ENCODE results near the gene ACOT6. TPM values are rescaled to one million over a fixed set of nuclear protein-coding genes. Genes with fewer than 3 reads are reported as not detected.
"Not testable (repeated sequence)": the region's sequence is repeated elsewhere in the genome, so short reads cannot be mapped to it uniquely, and the experiment has no call there.

ACOT6 gene
- polyA plus RNA-seq, 1 of the 3 experiments (the other 2 are of a cell fraction): not detected

GRCh38 chr14:73655851-73656250, 43.5 kb downstream of the ACOT6 start:
- 82% methylated on average over 1 of the region's 1 CpG for WGBS (ENCODE audit: low lambda C conversion rate)

GRCh38 chr14:73659202-73659601, 46.9 kb downstream of the ACOT6 start:
- H3K4me2 ChIP-seq; H3K9me3 ChIP-seq; H3K4me3 ChIP-seq (ENCODE audit: low read depth in 2 of 2, low read length in 1 of 2); H3K9ac ChIP-seq; H2AFZ ChIP-seq (ENCODE audit: low read depth); POLR2A ChIA-PET; DNase-seq; H3K79me2 ChIP-seq (ENCODE audit: insufficient read depth); H3K9me2 ChIP-seq; H3K27me3 ChIP-seq (ENCODE audit: insufficient read depth); H4K20me1 ChIP-seq (ENCODE audit: insufficient read depth); H3K4me1 ChIP-seq (ENCODE audit: control insufficient read depth in 1 of 2, insufficient read depth in 2 of 2, low read depth in 1 of 2, low read length in 1 of 2); H3K27ac ChIP-seq (ENCODE audit: low read depth in 2 of 2, low read length in 1 of 2): not testable (repeated sequence)
- 96% methylated on average over 11 of the region's 11 CpGs for WGBS (ENCODE audit: low lambda C conversion rate)
- H3F3A ChIP-seq (replicated peaks; ENCODE audit: insufficient read depth): peaks cover 24% of the 10 kb centered on the region
- CTCF ChIA-PET: interaction anchor here (0.7 kb wide), 1 partner anchor 12 kb away, joined by 3 read pairs; no protein-coding TSS in a partner anchor
- H3K36me3 ChIP-seq (replicated peaks in 1 of 2; ENCODE audit: control insufficient read depth in 1 of 2, insufficient read depth in 2 of 2, low read length in 1 of 2): peaks cover 3 to 29% of the 10 kb centered on the region in 2 experiments

More at GRCh38 chr14:73655851-73656250, 43.5 kb downstream of the ACOT6 start:
- TF ChIP-seq CTCF (IDR thresholded peaks at IDR 0.05): no peak
- Histone ChIP-seq H3K9me3 (no peaks in the 10 kb centered on the region), H3K27ac (ENCODE audit: low read depth in 2 of 2, low read length in 1 of 2) (no peak overlapping the region), H2AFZ (ENCODE audit: low read depth) (no peak overlapping the region), H3K4me2 (no peak overlapping the region), H3K4me1 (ENCODE audit: control insufficient read depth in 1 of 2, insufficient read depth in 2 of 2, low read depth in 1 of 2, low read length in 1 of 2) (no peaks in the 10 kb centered on the region), H3K27me3 (ENCODE audit: insufficient read depth) (no peaks in the 10 kb centered on the region), H3K9ac (no peak overlapping the region), H3K4me3 (ENCODE audit: low read depth in 2 of 2, low read length in 1 of 2) (no peak overlapping the region), H3K36me3 (replicated peaks in 1 of 2; ENCODE audit: control insufficient read depth in 1 of 2, insufficient read depth in 2 of 2, low read length in 1 of 2) (peaks cover 2 to 47% of the 10 kb centered on the region in 2 experiments), H4K20me1 (ENCODE audit: insufficient read depth) (no peaks in the 10 kb centered on the region), H3F3A (replicated peaks; ENCODE audit: insufficient read depth) (peaks cover 3% of the 10 kb centered on the region), H3K9me2 (no peaks in the 10 kb centered on the region), H3K79me2 (ENCODE audit: insufficient read depth) (peaks cover 11% of the 10 kb centered on the region)
- DNase-seq: no peak
- CTCF ChIA-PET: no interaction called here
- POLR2A ChIA-PET: no interaction called here

GRCh38 chr14:73660511-73660910, 48.2 kb downstream of the ACOT6 start:
- ChIA-PET CTCF (interaction anchor here (0.6 kb wide), 1 partner anchor 512 kb away, joined by 3 read pairs; no protein-coding TSS in a partner anchor), POLR2A (no interaction called here)
- WGBS (ENCODE audit: low lambda C conversion rate): 88% methylated on average over 2 of the region's 2 CpGs
- H3K9me2 ChIP-seq: no peaks in the 10 kb centered on the region
- no peak overlapping the region for H3K4me3 ChIP-seq (ENCODE audit: low read depth in 2 of 2, low read length in 1 of 2)
- no peaks in the 10 kb centered on the region for H3K27me3 ChIP-seq (ENCODE audit: insufficient read depth)
- H3K27ac ChIP-seq (ENCODE audit: low read depth in 2 of 2, low read length in 1 of 2): no peak overlapping the region
- H3K9me3 ChIP-seq: no peaks in the 10 kb centered on the region
- no peaks in the 10 kb centered on the region for H4K20me1 ChIP-seq (ENCODE audit: insufficient read depth)
- no peaks in the 10 kb centered on the region for H3K4me1 ChIP-seq (ENCODE audit: control insufficient read depth in 1 of 2, insufficient read depth in 2 of 2, low read depth in 1 of 2, low read length in 1 of 2)
- H3K36me3 ChIP-seq (replicated peaks in 1 of 2; ENCODE audit: control insufficient read depth in 1 of 2, insufficient read depth in 2 of 2, low read length in 1 of 2): peaks cover 3 to 20% of the 10 kb centered on the region in 2 experiments
- no peak overlapping the region for H2AFZ ChIP-seq (ENCODE audit: low read depth)
- 0 out of 2 replicates have a peak, but pooled peaks cover 5% of the 10 kb centered on the region for H3K79me2 ChIP-seq (ENCODE audit: insufficient read depth)
- H3F3A ChIP-seq (replicated peaks; ENCODE audit: insufficient read depth): peaks cover 26% of the 10 kb centered on the region
- no peak overlapping the region for H3K9ac ChIP-seq
- H3K4me2 ChIP-seq: no peak overlapping the region
- no peak for DNase-seq
- TF ChIP-seq RFX5 (IDR thresholded peaks at IDR 0.05; ENCODE audit: low read length) (no peak), TCF12 (IDR thresholded peaks at IDR 0.05) (no peak), RXRA (IDR thresholded peaks at IDR 0.05; ENCODE audit: borderline replicate concordance, low read depth) (no peak), YY1 (IDR thresholded peaks at IDR 0.05; ENCODE audit: low read depth) (no peak), REST (IDR thresholded peaks at IDR 0.05; ENCODE audit: low read depth, low read length) (no peak), CHD2 (IDR thresholded peaks at IDR 0.05; ENCODE audit: low read length, partially characterized antibody) (no peak), ELF1 (IDR thresholded peaks at IDR 0.05) (no peak), GATA2 (CRISPR knock-in tag; IDR thresholded peaks at IDR 0.05) (no peak), FOSL2 (IDR thresholded peaks at IDR 0.05; ENCODE audit: borderline replicate concordance, low read depth) (no peak), MEF2A (IDR thresholded peaks at IDR 0.05; ENCODE audit: borderline replicate concordance, low read depth) (no peak), POLR2AphosphoS5 (IDR thresholded peaks at IDR 0.05; ENCODE audit: low read depth, low read length) (no peak), SMC3 (IDR thresholded peaks at IDR 0.05; ENCODE audit: low read depth, low read length) (no peak), TEAD4 (IDR thresholded peaks at IDR 0.05; ENCODE audit: borderline replicate concordance, insufficient read depth) (no peak), TAF1 (IDR thresholded peaks at IDR 0.05; ENCODE audit: borderline replicate concordance, low read depth, low read length) (no peak)
- TF ChIP-seq, protein P1, sequence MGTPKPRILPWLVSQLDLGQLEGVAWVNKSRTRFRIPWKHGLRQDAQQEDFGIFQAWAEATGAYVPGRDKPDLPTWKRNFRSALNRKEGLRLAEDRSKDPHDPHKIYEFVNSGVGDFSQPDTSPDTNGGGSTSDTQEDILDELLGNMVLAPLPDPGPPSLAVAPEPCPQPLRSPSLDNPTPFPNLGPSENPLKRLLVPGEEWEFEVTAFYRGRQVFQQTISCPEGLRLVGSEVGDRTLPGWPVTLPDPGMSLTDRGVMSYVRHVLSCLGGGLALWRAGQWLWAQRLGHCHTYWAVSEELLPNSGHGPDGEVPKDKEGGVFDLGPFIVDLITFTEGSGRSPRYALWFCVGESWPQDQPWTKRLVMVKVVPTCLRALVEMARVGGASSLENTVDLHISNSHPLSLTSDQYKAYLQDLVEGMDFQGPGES (IDR thresholded peaks at IDR 0.05; ENCODE audit: low read depth, low read length): no peak
